Osteoblast (primary cell): Measurements from ENCODE around the gene KCNF1. TPM values are rescaled to one million over a fixed set of nuclear protein-coding genes. Genes with fewer than 3 reads are reported as not detected.

Experiments
- DNase-seq: peaks from one replicate; pipeline ENCODE4 v3.0.0; 2011; ENCODE audit warnings: low spot score, mixed read lengths; ENCODE audit not compliant: insufficient read length; ENCODE audit errors: missing footprints
- H2AFZ ChIP-seq: 2 replicates; pipeline ENCODE4 v1.6.0; 2011; ENCODE audit warnings: mild to moderate bottlenecking, low read length
- H3K27ac ChIP-seq: 2 replicates; pipeline ENCODE4 v1.5.1; 2011; ENCODE audit warnings: mild to moderate bottlenecking, low read depth, low read length, moderate library complexity
- H3K27me3 ChIP-seq: 2 replicates; pipeline ENCODE4 v1.6.0; 2012; ENCODE audit warnings: mild to moderate bottlenecking, control low read depth, inconsistent platforms, low read length, moderate library complexity; ENCODE audit not compliant: insufficient read depth
- H3K36me3 ChIP-seq: 2 replicates; pipeline ENCODE4 v1.5.1; 2011; ENCODE audit warnings: mild to moderate bottlenecking, low read length, control low read depth, moderate library complexity; ENCODE audit not compliant: insufficient read depth
- H3K4me1 ChIP-seq: 2 replicates; pipeline ENCODE4 v1.5.1; 2011; ENCODE audit warnings: mild to moderate bottlenecking, low read length, control low read depth, moderate library complexity; ENCODE audit not compliant: insufficient read depth
- H3K4me2 ChIP-seq: 2 replicates; pipeline ENCODE4 v1.6.0; 2011; ENCODE audit warnings: mild to moderate bottlenecking, low read length; ENCODE audit not compliant: insufficient read depth
- H3K4me3 ChIP-seq: fragments of 200-600 bp; sonication (generic); 3 replicates; pipeline ENCODE4 v1.5.1; 2012; ENCODE audit warnings: mild to moderate bottlenecking, low read length, inconsistent platforms; ENCODE audit not compliant: insufficient read depth
- H3K79me2 ChIP-seq: 2 replicates; pipeline ENCODE4 v1.6.0; 2012; ENCODE audit warnings: mild to moderate bottlenecking, low read length, control low read depth, inconsistent platforms; ENCODE audit not compliant: insufficient read depth
- H3K9me3 ChIP-seq: 2 replicates; pipeline ENCODE4 v1.5.1; 2011; ENCODE audit warnings: low read depth, low read length, control low read depth
- H4K20me1 ChIP-seq: 2 replicates; pipeline ENCODE4 v1.6.0; 2012; ENCODE audit warnings: mild to moderate bottlenecking, low read length, control low read depth; ENCODE audit not compliant: insufficient read depth
- CTCF ChIP-seq: IDR thresholded peaks from 2 replicates; pipeline ENCODE4 v1.5.1; 2011; ENCODE audit warnings: mild to moderate bottlenecking, low read depth, low read length, moderate library complexity; ENCODE audit errors: extremely low read depth
- total RNA-seq: library from RNA; depleted of rRNA; stranded (reverse); fragments of >200 nt; gene quantifications from 2 replicates; pipeline ENCODE4 v1.2.3, GENCODE V29; 2012

The KCNF1 gene
- total RNA-seq, 1 donor, result under 0.01 TPM

- no peak overlapping the region for H3K4me2 ChIP-seq
- H3K27me3 ChIP-seq, result peaks cover 45% of the 10 kb centered on the region
- H2AFZ ChIP-seq, result no peak overlapping the region
- no peaks in the 10 kb centered on the region for H3K36me3 ChIP-seq
- DNase-seq, result peak; percentile 56
- H3K4me3 ChIP-seq, result no peak overlapping the region
- no peak for TF ChIP-seq CTCF
- no peaks in the 10 kb centered on the region for H3K79me2 ChIP-seq
- H3K4me1 ChIP-seq, result no peaks in the 10 kb centered on the region
- no peak overlapping the region for H3K27ac ChIP-seq
- H4K20me1 ChIP-seq, result no peaks in the 10 kb centered on the region
- H3K9me3 ChIP-seq, result no peaks in the 10 kb centered on the region
Observed at GRCh38 chr2:10891390-10891789, 20.3 kb upstream of the KCNF1 start.

GRCh38 chr2:10891848-10892247 lies 19.9 kb upstream of the KCNF1 start:
- no peaks in the 10 kb centered on the region for H4K20me1 ChIP-seq
- H3K79me2 ChIP-seq, result no peaks in the 10 kb centered on the region
- H3K9me3 ChIP-seq, result no peaks in the 10 kb centered on the region
- no peaks in the 10 kb centered on the region for H3K4me1 ChIP-seq
- H3K27me3 ChIP-seq, result peaks cover 47% of the 10 kb centered on the region
- H2AFZ ChIP-seq, result no peak overlapping the region
- no peak for TF ChIP-seq CTCF
- H3K4me3 ChIP-seq, result no peak overlapping the region
- no peak overlapping the region for H3K4me2 ChIP-seq
- DNase-seq, result no peak
- H3K36me3 ChIP-seq, result no peaks in the 10 kb centered on the region
- no peak overlapping the region for H3K27ac ChIP-seq

- Histone ChIP-seq H2AFZ (no peak overlapping the region), H3K27me3 (peaks cover 51% of the 10 kb centered on the region), H3K4me1 (no peaks in the 10 kb centered on the region), H3K36me3 (no peaks in the 10 kb centered on the region), H3K4me3 (no peak overlapping the region), H3K79me2 (no peaks in the 10 kb centered on the region), H3K4me2 (no peak overlapping the region), H3K27ac (no peak overlapping the region), H3K9me3 (no peaks in the 10 kb centered on the region), H4K20me1 (no peaks in the 10 kb centered on the region)
- TF ChIP-seq CTCF, result no peak
- DNase-seq, result no peak
Observed at GRCh38 chr2:10892316-10892715, 19.4 kb upstream of the KCNF1 start.

- peaks cover 51% of the 10 kb centered on the region for H3K27me3 ChIP-seq
- no peaks in the 10 kb centered on the region for H3K79me2 ChIP-seq
Observed at GRCh38 chr2:10892796-10893350, 18.9 kb upstream of the KCNF1 start.

More at GRCh38 chr2:10892796-10893350, 18.9 kb upstream of the KCNF1 start:
- Histone ChIP-seq H3K4me2 (no peak overlapping the region), H3K36me3 (no peaks in the 10 kb centered on the region), H2AFZ (no peak overlapping the region), H3K9me3 (no peaks in the 10 kb centered on the region), H3K4me3 (no peak overlapping the region), H3K27ac (no peak overlapping the region), H4K20me1 (no peaks in the 10 kb centered on the region), H3K4me1 (no peaks in the 10 kb centered on the region)
- DNase-seq, result no peak
- no peak for TF ChIP-seq CTCF
